DOHH2 (cell line): ENCODE data around the gene ARID1B.

Experiments used
- H3F3A ChIP-seq: fragments of 200-600 bp; sonication (generic), shearing (Covaris generic); 2 replicates; pipeline ENCODE4 v1.6.0; 2016; ENCODE audit warnings: antibody characterized with exemption, mild to moderate bottlenecking; ENCODE audit not compliant: control insufficient read depth, insufficient read depth
- H3K27ac ChIP-seq: fragments of 200-600 bp; sonication (generic); 2 replicates; pipeline ENCODE4 v1.5.1; 2014; ENCODE audit warnings: low read depth, mild to moderate bottlenecking, low read length, moderate library complexity
- H3K27me3 ChIP-seq: fragments of 200-600 bp; sonication (generic); 2 replicates; pipeline ENCODE4 v1.6.1; 2014; ENCODE audit warnings: mild to moderate bottlenecking, low read length, mixed read lengths; ENCODE audit not compliant: control insufficient read depth
- H3K36me3 ChIP-seq: fragments of 200-600 bp; sonication (generic); 2 replicates; pipeline ENCODE4 v1.6.1; 2014; ENCODE audit warnings: mild to moderate bottlenecking, low read length, moderate library complexity, mixed read lengths; ENCODE audit not compliant: control insufficient read depth
- H3K4me1 ChIP-seq: fragments of 200-600 bp; sonication (generic); 2 replicates; pipeline ENCODE4 v1.6.1; 2014; ENCODE audit warnings: mild to moderate bottlenecking, low read length, mixed read lengths; ENCODE audit not compliant: control insufficient read depth
- H3K4me2 ChIP-seq: fragments of 200-600 bp; sonication (generic); 2 replicates; pipeline ENCODE4 v1.6.0; 2014; ENCODE audit warnings: mild to moderate bottlenecking, low read length, moderate library complexity
- H3K4me3 ChIP-seq: fragments of 200-600 bp; sonication (generic); 2 replicates; pipeline ENCODE4 v1.5.1; 2014; ENCODE audit warnings: mild to moderate bottlenecking, low read length, mixed read lengths
- H3K79me2 ChIP-seq: fragments of 200-600 bp; sonication (generic); 2 replicates; pipeline ENCODE4 v1.6.1; 2014; ENCODE audit warnings: mild to moderate bottlenecking, low read length, mixed read lengths; ENCODE audit not compliant: control insufficient read depth
- H3K9me2 ChIP-seq: fragments of 200-600 bp; sonication (generic); replicated peaks from 2 replicates; pipeline ENCODE4 v1.6.1; 2014; ENCODE audit warnings: mild to moderate bottlenecking, low read length, mixed read lengths; ENCODE audit not compliant: control insufficient read depth
- H3K9me3 ChIP-seq: fragments of 200-600 bp; sonication (generic); 2 replicates; pipeline ENCODE4 v1.6.1; 2014; ENCODE audit warnings: antibody characterized with exemption, low read length, mixed read lengths; ENCODE audit not compliant: control insufficient read depth, insufficient read depth
- H4K20me1 ChIP-seq: fragments of 200-600 bp; sonication (generic); 2 replicates; pipeline ENCODE4 v1.6.0; 2014; ENCODE audit warnings: low read depth, mild to moderate bottlenecking, antibody characterized with exemption, low read length, moderate library complexity; ENCODE audit not compliant: control insufficient read depth, insufficient read depth
- CTCF ChIP-seq: fragments of 200-600 bp; sonication (generic); IDR thresholded peaks from one replicate; pipeline ENCODE4 v1.5.1; 2014; ENCODE audit warnings: antibody characterized with exemption, mild to moderate bottlenecking, low read depth, low read length; ENCODE audit not compliant: poor library complexity, severe bottlenecking
- EZH2phosphoT487 ChIP-seq: fragments of 200-600 bp; sonication (generic); IDR thresholded peaks from 2 replicates; pipeline ENCODE4 v1.6.1; 2017; ENCODE audit warnings: borderline replicate concordance, mild to moderate bottlenecking, antibody characterized with exemption, low read length, moderate library complexity, mixed read lengths

The ARID1B gene

GRCh38 chr6:157104803-157105202 lies 327.6 kb downstream of the ARID1B start:
- Histone ChIP-seq H3K4me3 (no peak overlapping the region), H4K20me1 (no peaks in the 10 kb centered on the region), H3K4me2 (no peak overlapping the region), H3K27ac (no peak overlapping the region), H3K36me3 (peaks cover 15% of the 10 kb centered on the region; the same call in 1 of the 2 replicates), H3K9me3 (no peaks in the 10 kb centered on the region), H3F3A (no peaks in the 10 kb centered on the region), H3K9me2 (no peaks in the 10 kb centered on the region), H3K27me3 (no peaks in the 10 kb centered on the region), H3K4me1 (0 out of 2 replicates have a peak, but pooled peaks cover 6% of the 10 kb centered on the region), H3K79me2 (peaks cover 4% of the 10 kb centered on the region; the same call in 1 of the 2 replicates)
- TF ChIP-seq EZH2phosphoT487 (no peak), CTCF (no peak)

- H3K27ac ChIP-seq = no peak overlapping the region
- H3K4me3 ChIP-seq = no peak overlapping the region
- H3K9me2 ChIP-seq = no peaks in the 10 kb centered on the region
- peaks cover 17% of the 10 kb centered on the region for H3K36me3 ChIP-seq
- no peaks in the 10 kb centered on the region for H3K27me3 ChIP-seq
- 0 out of 2 replicates have a peak, but pooled peaks cover 6% of the 10 kb centered on the region for H3K4me1 ChIP-seq
- TF ChIP-seq CTCF = no peak
- TF ChIP-seq EZH2phosphoT487 = no peak
- H3F3A ChIP-seq = no peaks in the 10 kb centered on the region
- no peaks in the 10 kb centered on the region for H3K9me3 ChIP-seq
- H3K4me2 ChIP-seq = no peak overlapping the region
- H4K20me1 ChIP-seq = no peaks in the 10 kb centered on the region
- H3K79me2 ChIP-seq = peaks cover 4% of the 10 kb centered on the region; the same call in 1 of the 2 replicates
Observed at GRCh38 chr6:157106487-157106886, 329.3 kb downstream of the ARID1B start.

GRCh38 chr6:157107571-157107914 lies 330.4 kb downstream of the ARID1B start:
- Histone ChIP-seq H3K4me2 (no peak overlapping the region), H3K79me2 (peaks cover 4% of the 10 kb centered on the region; the same call in 1 of the 2 replicates), H3K36me3 (peaks cover 14% of the 10 kb centered on the region), H3F3A (no peaks in the 10 kb centered on the region), H3K9me3 (no peaks in the 10 kb centered on the region), H3K27ac (no peak overlapping the region), H4K20me1 (no peaks in the 10 kb centered on the region), H3K9me2 (no peaks in the 10 kb centered on the region), H3K4me1 (0 out of 2 replicates have a peak, but pooled peaks cover 6% of the 10 kb centered on the region), H3K27me3 (no peaks in the 10 kb centered on the region), H3K4me3 (no peak overlapping the region)
- TF ChIP-seq CTCF (no peak), EZH2phosphoT487 (no peak)
